ENCODE measurements around the gene TRMT2A. TPM values are rescaled to one million over a fixed set of nuclear protein-coding genes. Genes with fewer than 3 reads are reported as not detected.
"Not testable (repeated sequence)": the region's sequence is repeated elsewhere in the genome, so short reads cannot be mapped to it uniquely, and the experiment has no call there.

The TRMT2A gene
- total RNA-seq, 1 experiment from 2014 or later: 55.3 TPM

- in situ Hi-C loops (cut with HindIII; ENCODE audit: low pct_unique_long_range_greater_than_20kb, low sequenced_read_pairs): no loop called here
- DNase-seq (ENCODE audit: low read depth): peak; percentile 56
Measured at GRCh38 chr22:20080776-20081654, 36.0 kb downstream of the TRMT2A start.

- no peak for DNase-seq (ENCODE audit: low read depth)
- in situ Hi-C loops (cut with HindIII; ENCODE audit: low pct_unique_long_range_greater_than_20kb, low sequenced_read_pairs): no loop called here
Measured at GRCh38 chr22:20080445-20080775, 36.6 kb downstream of the TRMT2A start.

- DNase-seq (ENCODE audit: low read depth): peak; percentile 98
- in situ Hi-C loops (cut with HindIII; ENCODE audit: low pct_unique_long_range_greater_than_20kb, low sequenced_read_pairs): no loop called here
Measured at GRCh38 chr22:20079745-20080444, 37.1 kb downstream of the TRMT2A start, which contains the start of gene DGCR8. Gene DGCR8 (plus strand): TSS chr22:20080241. CDS start chr22:20085964, 5,723 bp downstream.

GRCh38 chr22:20076627-20077172 is 40.3 kb downstream of the TRMT2A start:
- DNase-seq (ENCODE audit: low read depth): no peak
- in situ Hi-C loops (cut with HindIII; ENCODE audit: low pct_unique_long_range_greater_than_20kb, low sequenced_read_pairs): no loop called here

- in situ Hi-C loops (cut with HindIII; ENCODE audit: low pct_unique_long_range_greater_than_20kb, low sequenced_read_pairs): no loop called here
- DNase-seq (ENCODE audit: low read depth): no peak
Measured at GRCh38 chr22:20071524-20071972, 45.5 kb downstream of the TRMT2A start.

GRCh38 chr22:20069331-20070042 is 47.5 kb downstream of the TRMT2A start:
- DNase-seq (ENCODE audit: low read depth): no peak
- in situ Hi-C loops (cut with HindIII; ENCODE audit: low pct_unique_long_range_greater_than_20kb, low sequenced_read_pairs): no loop called here

GRCh38 chr22:20068640-20069039 is 48.4 kb downstream of the TRMT2A start:
- in situ Hi-C loops (cut with HindIII; ENCODE audit: low pct_unique_long_range_greater_than_20kb, low sequenced_read_pairs): no loop called here
- DNase-seq (ENCODE audit: low read depth): no peak

- DNase-seq (ENCODE audit: low read depth); in situ Hi-C loops (cut with HindIII; ENCODE audit: low pct_unique_long_range_greater_than_20kb, low sequenced_read_pairs): not testable (repeated sequence)
Measured at GRCh38 chr22:20067384-20067682, 49.7 kb downstream of the TRMT2A start.

GRCh38 chr22:20066617-20067383 is 50.2 kb downstream of the TRMT2A start:
- no peak for DNase-seq (ENCODE audit: low read depth)
- in situ Hi-C loops (cut with HindIII; ENCODE audit: low pct_unique_long_range_greater_than_20kb, low sequenced_read_pairs): no loop called here

GRCh38 chr22:20065896-20066616 is 51.0 kb downstream of the TRMT2A start:
- no peak for DNase-seq (ENCODE audit: low read depth)
- in situ Hi-C loops (cut with HindIII; ENCODE audit: low pct_unique_long_range_greater_than_20kb, low sequenced_read_pairs): no loop called here

GRCh38 chr22:20064545-20065262 is 52.3 kb downstream of the TRMT2A start:
- DNase-seq (ENCODE audit: low read depth): no peak
- in situ Hi-C loops (cut with HindIII; ENCODE audit: low pct_unique_long_range_greater_than_20kb, low sequenced_read_pairs): no loop called here

GRCh38 chr22:20064140-20064480 is 52.9 kb downstream of the TRMT2A start:
- in situ Hi-C loops (cut with HindIII; ENCODE audit: low pct_unique_long_range_greater_than_20kb, low sequenced_read_pairs): no loop called here
- no peak for DNase-seq (ENCODE audit: low read depth)

- in situ Hi-C loops (cut with HindIII; ENCODE audit: low pct_unique_long_range_greater_than_20kb, low sequenced_read_pairs): no loop called here
- no peak for DNase-seq (ENCODE audit: low read depth)
Measured at GRCh38 chr22:20063271-20064139, 53.5 kb downstream of the TRMT2A start.

GRCh38 chr22:20062766-20063083 is 54.3 kb downstream of the TRMT2A start:
- peak; percentile 49 for DNase-seq (ENCODE audit: low read depth)

GRCh38 chr22:20062043-20062765 is 54.8 kb downstream of the TRMT2A start:
- in situ Hi-C loops (cut with HindIII; ENCODE audit: low pct_unique_long_range_greater_than_20kb, low sequenced_read_pairs): no loop called here
- DNase-seq (ENCODE audit: low read depth): no peak

More at GRCh38 chr22:20062766-20063083, 54.3 kb downstream of the TRMT2A start:
- in situ Hi-C loops (cut with HindIII; ENCODE audit: low pct_unique_long_range_greater_than_20kb, low sequenced_read_pairs): no loop called here

Measured in Caki2 (cell line).